ENCODE results near the gene MYBPC2.

Gene MYBPC2

DNA sequence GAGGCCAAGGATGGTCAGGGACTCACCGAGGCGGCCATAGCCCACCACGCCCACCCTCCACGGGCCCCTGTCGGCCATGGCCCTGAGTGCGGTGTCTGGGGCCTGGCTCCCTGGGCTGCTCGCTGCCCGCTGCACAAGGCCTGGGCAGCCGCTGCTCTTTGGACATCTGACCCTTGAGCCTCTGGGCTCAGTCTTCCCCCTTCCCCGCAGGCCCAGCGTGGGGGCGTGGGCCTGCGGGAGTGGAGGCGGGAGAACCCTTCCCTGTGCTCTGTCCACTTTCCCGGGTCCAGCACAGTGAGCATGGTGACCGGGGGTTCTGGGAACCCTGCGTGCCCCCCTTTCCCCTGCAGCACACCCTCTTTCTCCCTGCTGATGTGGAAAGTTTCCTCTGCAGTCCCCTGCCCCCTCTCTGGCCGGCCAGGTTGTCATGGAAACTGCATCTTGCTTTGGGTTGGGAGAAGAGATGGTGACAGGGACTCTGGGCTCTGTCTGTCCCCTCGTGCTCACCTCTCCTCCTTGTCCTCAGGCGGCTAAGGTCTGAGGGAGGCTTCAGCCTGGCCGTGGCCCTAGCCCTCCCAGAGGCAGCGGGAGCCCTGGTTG, 81.2 kb downstream of the MYBPC2 start, which contains the start of gene ASPDH:
Gene ASPDH (minus strand): TSS at position 168 of the 600 bp plus-strand sequence. CDS start 90 bp downstream, at position 78.
- in situ Hi-C loops (cut with HindIII; ENCODE audit: low sequenced_read_pairs): no loop called here

DNA sequence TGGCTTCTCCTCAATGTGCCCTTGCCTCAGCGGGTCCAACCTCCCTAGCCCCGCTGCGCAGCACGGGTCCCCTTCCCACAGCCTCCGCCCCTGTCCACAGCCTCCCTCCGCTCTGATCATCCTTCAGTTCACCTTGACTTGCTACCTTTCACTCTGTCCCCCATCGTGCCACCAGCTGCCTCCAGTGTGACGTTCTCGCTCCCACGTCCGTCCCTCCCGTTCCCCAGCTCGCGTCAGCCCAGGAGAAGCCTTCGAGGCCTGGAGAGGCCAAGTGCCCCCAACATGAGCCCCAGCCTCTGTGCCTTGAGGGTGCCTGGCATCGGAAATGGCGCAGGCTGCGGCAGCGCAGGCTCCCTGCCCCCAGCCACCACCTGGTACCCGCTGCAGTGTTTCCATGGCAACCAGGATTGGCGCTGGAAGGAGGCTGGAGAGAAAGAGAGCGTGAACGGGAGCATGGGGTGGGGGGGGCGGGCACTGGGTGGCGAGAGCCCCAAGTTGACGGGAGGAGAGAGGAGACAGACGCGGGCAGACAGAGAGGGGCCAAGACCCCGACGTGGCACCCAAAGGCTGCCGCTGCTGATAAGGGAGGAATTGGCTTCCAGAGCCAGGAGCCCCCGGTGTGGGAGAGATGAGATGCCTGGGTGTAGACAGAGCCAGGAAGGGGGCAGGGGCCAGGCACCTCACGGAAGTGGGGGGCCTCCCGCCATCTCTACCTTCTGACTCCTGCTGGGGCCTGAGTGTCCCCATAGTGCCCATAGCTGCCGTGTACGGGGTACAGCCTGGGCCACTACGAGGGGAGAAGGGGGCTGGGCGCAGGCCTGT, 81.9 kb downstream of the MYBPC2 start:
- in situ Hi-C loops (cut with HindIII; ENCODE audit: low sequenced_read_pairs): no loop called here

DNA sequence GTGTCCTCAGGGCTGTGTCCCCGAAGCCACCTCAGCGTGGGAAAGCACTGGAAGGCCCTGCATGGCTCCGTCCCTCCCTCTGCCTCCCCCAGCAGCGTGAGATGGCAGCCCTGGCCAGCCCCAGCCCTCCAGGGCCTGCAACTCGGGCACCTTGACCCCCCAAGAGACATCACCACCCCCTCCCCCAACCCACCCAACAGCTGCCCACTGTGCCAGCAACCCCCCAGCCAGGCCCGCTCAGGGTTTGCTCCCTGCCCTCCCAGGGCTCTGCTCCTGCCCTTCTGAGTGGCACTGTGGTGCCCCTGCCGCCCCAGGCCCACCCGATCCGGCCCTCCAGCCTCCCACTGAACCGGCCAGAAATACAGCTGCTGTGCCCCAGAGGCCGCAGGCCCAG, 82.5 kb downstream of the MYBPC2 start:
- in situ Hi-C loops (cut with HindIII; ENCODE audit: low sequenced_read_pairs): no loop called here
